Common myeloid progenitor, CD34-positive (primary cell): ENCODE results near the gene SLC47A2.

Source experiments
- CTCF ChIA-PET: fragments of 350-600 bp; sonication (Branson Sonifier 250); formaldehyde crosslinking; loops from one replicate; lab custom pipeline; 2021; ENCODE audit warnings: antibody characterized with exemption; lab: Charles Lee
- POLR2A ChIA-PET: fragments of 350-600 bp; sonication (Branson Sonifier 250); formaldehyde crosslinking; loops from one replicate; lab custom pipeline; 2021; ENCODE audit warnings: antibody characterized with exemption; lab: Charles Lee
- DNase-seq, 3 donors: peaks; one replicate each; pipeline versions ENCODE4 v3.0.0 to v3.0.0-alpha.2; 2013
- H3K27ac ChIP-seq, 2 experiments: 1 replicate in 1 of 2; 2 replicates in 1 of 2; pipeline ENCODE4 v1.7.0; 2013; ENCODE audit warnings: inconsistent platforms in 2 of 2, low read length in 2 of 2, mild to moderate bottlenecking in 2 of 2, low read depth in 1 of 2, moderate library complexity in 1 of 2; ENCODE audit not compliant: severe bottlenecking in 2 of 2, insufficient read depth in 1 of 2, poor library complexity in 1 of 2
- H3K27me3 ChIP-seq, 5 experiments: replicated peaks in 2 of 5; 1 replicate in 3 of 5; 2 replicates in 2 of 5; pipeline versions ENCODE4 v1.6.1 to v1.7.0; 2013; ENCODE audit warnings: low read length in 4 of 5, mild to moderate bottlenecking in 2 of 5, moderate library complexity in 2 of 5, inconsistent platforms in 1 of 5; ENCODE audit not compliant: insufficient read depth in 5 of 5, control insufficient read depth in 4 of 5
- H3K36me3 ChIP-seq, 4 experiments: 1 replicate in 2 of 4; 2 replicates in 2 of 4; pipeline versions ENCODE4 v1.6.1 to v1.7.0; 2013; ENCODE audit warnings: low read length in 3 of 4, control low read depth in 1 of 4, mild to moderate bottlenecking in 1 of 4; ENCODE audit not compliant: control insufficient read depth in 4 of 4, insufficient read depth in 4 of 4
- H3K4me1 ChIP-seq, 4 experiments: 1 replicate in 3 of 4; 2 replicates in 1 of 4; pipeline versions ENCODE4 v1.6.1 to v1.7.1; 2013; ENCODE audit warnings: low read length in 3 of 4, mild to moderate bottlenecking in 3 of 4, control low read depth in 1 of 4, inconsistent platforms in 1 of 4, moderate library complexity in 1 of 4; ENCODE audit not compliant: control insufficient read depth in 4 of 4, insufficient read depth in 4 of 4; ENCODE audit errors: control extremely low read depth in 1 of 4
- H3K4me3 ChIP-seq, 7 experiments: 1 replicate in 4 of 7; 2 replicates in 3 of 7; pipeline versions ENCODE4 v1.5.1 to v1.7.0; 2013; ENCODE audit warnings: mild to moderate bottlenecking in 7 of 7, low read length in 6 of 7, moderate library complexity in 6 of 7, inconsistent platforms in 2 of 7, low read depth in 2 of 7, control low read depth in 1 of 7; ENCODE audit not compliant: insufficient read depth in 4 of 7, control insufficient read depth in 1 of 7; ENCODE audit errors: extremely low read depth in 1 of 7
- H3K9me3 ChIP-seq, 5 experiments: 1 replicate in 4 of 5; 2 replicates in 1 of 5; pipeline versions ENCODE4 v1.6.1 to v1.7.1; 2013; ENCODE audit warnings: low read length in 4 of 5, mild to moderate bottlenecking in 2 of 5, inconsistent platforms in 1 of 5, low read depth in 1 of 5, moderate library complexity in 1 of 5; ENCODE audit not compliant: control insufficient read depth in 4 of 5, insufficient read depth in 2 of 5; ENCODE audit errors: control extremely low read depth in 1 of 5
- WGBS: methylation state at CpG from one replicate; pipeline ENCODE4 v1.1.5; 2013; ENCODE audit not compliant: insufficient coverage; 5-methylcytosine and 5-hydroxymethylcytosine counted together

Gene SLC47A2

GRCh38 chr17:19719355-19720209 lies 3.2 kb upstream of the SLC47A2 start:
- Histone ChIP-seq H3K27me3 (no peaks in the 10 kb centered on the region), H3K4me3 (no peak overlapping the region), H3K4me1 (peaks cover 0 to 18% (median 13%) of the 10 kb centered on the region in 4 experiments), H3K27ac (no peak overlapping the region), H3K36me3 (no peaks in the 10 kb centered on the region), H3K9me3 (no peaks in the 10 kb centered on the region)
- CTCF ChIA-PET = interaction anchor here (0.9 to 2.3 kb wide), 3 partner anchors 8 to 43 kb away, joined by 4 to 7 read pairs (median 6); no protein-coding TSS in a partner anchor
- 96% methylated on average over 21 of the region's 23 CpGs for WGBS
- POLR2A ChIA-PET = no interaction called here
- DNase-seq = no peak

GRCh38 chr17:19718613-19719354 lies 2.4 kb upstream of the SLC47A2 start:
- POLR2A ChIA-PET = no interaction called here
- peaks cover 0 to 10% (median 6%) of the 10 kb centered on the region in 4 experiments for H3K4me1 ChIP-seq

GRCh38 chr17:19718041-19718612 lies 1.7 kb upstream of the SLC47A2 start:
- H3K36me3 ChIP-seq = no peaks in the 10 kb centered on the region
- no peaks in the 10 kb centered on the region for H3K27me3 ChIP-seq
- ChIA-PET POLR2A (no interaction called here), CTCF (interaction anchor here (1.3 kb wide), 1 partner anchor 46 kb away, joined by 3 read pairs; no protein-coding TSS in a partner anchor)
- no peak overlapping the region for H3K4me3 ChIP-seq
- 95% methylated on average over 12 of the region's 12 CpGs for WGBS
- peaks cover 0 to 9% (median 6%) of the 10 kb centered on the region in 4 experiments for H3K4me1 ChIP-seq
- DNase-seq = no peak
- no peaks in the 10 kb centered on the region for H3K9me3 ChIP-seq
- H3K27ac ChIP-seq = no peak overlapping the region

More at GRCh38 chr17:19718613-19719354, 2.4 kb upstream of the SLC47A2 start:
- 95% methylated on average over 18 of the region's 18 CpGs for WGBS
- CTCF ChIA-PET = interaction anchor here (0.9 to 1.9 kb wide), 3 partner anchors 9 to 47 kb away, joined by 3 to 6 read pairs (median 4); no protein-coding TSS in a partner anchor
- DNase-seq = no peak
- no peak overlapping the region for H3K27ac ChIP-seq
- H3K4me3 ChIP-seq = no peak overlapping the region
- H3K36me3 ChIP-seq = no peaks in the 10 kb centered on the region
- H3K27me3 ChIP-seq = no peaks in the 10 kb centered on the region
- no peaks in the 10 kb centered on the region for H3K9me3 ChIP-seq

- Histone ChIP-seq H3K36me3 (no peaks in the 10 kb centered on the region), H3K27me3 (no peaks in the 10 kb centered on the region), H3K9me3 (no peaks in the 10 kb centered on the region), H3K4me1 (peaks cover 0 to 9% (median 6%) of the 10 kb centered on the region in 4 experiments), H3K4me3 (no peak overlapping the region), H3K27ac (no peak overlapping the region)
- CTCF ChIA-PET = no interaction called here
- no peak for DNase-seq
- WGBS = 98% methylated on average over 5 of the region's 10 CpGs
- POLR2A ChIA-PET = no interaction called here
Measured at GRCh38 chr17:19717411-19717908, 1.1 kb upstream of the SLC47A2 start.

GRCh38 chr17:19717031-19717360 lies 612 bp upstream of the SLC47A2 start:
- CTCF ChIA-PET = no interaction called here
- Histone ChIP-seq H3K4me3 (no peak overlapping the region), H3K4me1 (peaks cover 0 to 9% (median 6%) of the 10 kb centered on the region in 4 experiments), H3K27me3 (no peaks in the 10 kb centered on the region), H3K27ac (no peak overlapping the region), H3K36me3 (no peaks in the 10 kb centered on the region), H3K9me3 (no peaks in the 10 kb centered on the region)
- DNase-seq = no peak
- POLR2A ChIA-PET = no interaction called here
- WGBS = 92% methylated on average over 6 of the region's 7 CpGs

- Histone ChIP-seq H3K36me3 (no peaks in the 10 kb centered on the region), H3K27me3 (no peaks in the 10 kb centered on the region), H3K4me3 (no peak overlapping the region), H3K27ac (no peak overlapping the region), H3K9me3 (no peaks in the 10 kb centered on the region), H3K4me1 (no peaks in the 10 kb centered on the region)
- DNase-seq = no peak
- ChIA-PET POLR2A (no interaction called here), CTCF (interaction anchor here (0.6 kb wide), 1 partner anchor 118 kb away, joined by 3 read pairs; no protein-coding TSS in a partner anchor)
- 97% methylated on average over 24 of the region's 27 CpGs for WGBS
Measured at GRCh38 chr17:19714542-19715411, 1.6 kb downstream of the SLC47A2 start.
